ENCODE data around the gene TPRG1.
A peak's percentile ranks its signal among the peaks of the same experiment; 100 is the strongest.
"Not testable (repeated sequence)": the region's sequence is repeated elsewhere in the genome, so short reads cannot be mapped to it uniquely, and the experiment has no call there.

The TPRG1 gene

DNA sequence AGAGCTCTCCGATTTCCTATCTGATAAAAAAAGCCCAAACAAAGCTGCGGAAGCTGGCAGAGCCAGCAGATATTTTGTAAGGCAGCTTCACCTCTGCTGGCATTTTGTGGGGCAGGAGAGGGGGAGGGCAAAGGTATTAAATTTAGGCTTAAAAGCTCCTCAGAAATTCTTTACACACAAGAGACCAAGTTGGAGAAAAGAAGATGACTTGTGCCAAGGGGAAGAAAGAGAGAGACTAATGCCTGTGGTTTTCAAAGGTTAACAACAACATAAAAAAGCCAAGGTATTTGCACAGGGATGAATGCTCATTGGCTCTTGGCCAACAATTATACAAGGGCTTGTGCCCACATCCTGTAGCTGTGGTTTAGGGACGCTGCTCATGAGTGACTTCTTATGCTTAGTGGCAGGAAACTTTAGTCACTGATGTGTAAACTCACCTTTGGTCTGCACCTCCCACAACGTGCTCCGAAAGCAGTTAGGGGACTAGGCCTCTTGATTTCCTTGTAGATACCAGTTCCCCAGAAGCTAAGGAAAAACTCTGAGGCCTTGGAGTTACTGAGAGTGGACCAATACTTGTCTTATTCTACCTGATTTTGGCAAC is 152.9 kb downstream of the TPRG1 start:
- Mint-ChIP-seq H3K27me3 (ENCODE audit: low read depth, poor library complexity) (no peaks in the 10 kb centered on the region), H3K4me1 (peaks cover 23% of the 10 kb centered on the region), H3K27ac (no peak overlapping the region), H3K4me3 (no peak overlapping the region), H3K9me3 (no peaks in the 10 kb centered on the region), H3K36me3 (ENCODE audit: low read depth) (no peaks in the 10 kb centered on the region)
- TF ChIP-seq, protein P1, sequence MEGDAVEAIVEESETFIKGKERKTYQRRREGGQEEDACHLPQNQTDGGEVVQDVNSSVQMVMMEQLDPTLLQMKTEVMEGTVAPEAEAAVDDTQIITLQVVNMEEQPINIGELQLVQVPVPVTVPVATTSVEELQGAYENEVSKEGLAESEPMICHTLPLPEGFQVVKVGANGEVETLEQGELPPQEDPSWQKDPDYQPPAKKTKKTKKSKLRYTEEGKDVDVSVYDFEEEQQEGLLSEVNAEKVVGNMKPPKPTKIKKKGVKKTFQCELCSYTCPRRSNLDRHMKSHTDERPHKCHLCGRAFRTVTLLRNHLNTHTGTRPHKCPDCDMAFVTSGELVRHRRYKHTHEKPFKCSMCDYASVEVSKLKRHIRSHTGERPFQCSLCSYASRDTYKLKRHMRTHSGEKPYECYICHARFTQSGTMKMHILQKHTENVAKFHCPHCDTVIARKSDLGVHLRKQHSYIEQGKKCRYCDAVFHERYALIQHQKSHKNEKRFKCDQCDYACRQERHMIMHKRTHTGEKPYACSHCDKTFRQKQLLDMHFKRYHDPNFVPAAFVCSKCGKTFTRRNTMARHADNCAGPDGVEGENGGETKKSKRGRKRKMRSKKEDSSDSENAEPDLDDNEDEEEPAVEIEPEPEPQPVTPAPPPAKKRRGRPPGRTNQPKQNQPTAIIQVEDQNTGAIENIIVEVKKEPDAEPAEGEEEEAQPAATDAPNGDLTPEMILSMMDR (IDR thresholded peaks at IDR 0.05): no peak
- no peak for DNase-seq

- Mint-ChIP-seq H3K27me3 (ENCODE audit: low read depth, poor library complexity) (no peaks in the 10 kb centered on the region), H3K4me1 (peaks cover 23% of the 10 kb centered on the region), H3K4me3 (no peak overlapping the region), H3K27ac (peak overlapping the region; percentile 39), H3K36me3 (ENCODE audit: low read depth) (no peaks in the 10 kb centered on the region), H3K9me3 (no peaks in the 10 kb centered on the region)
- DNase-seq: no peak
- TF ChIP-seq, protein P1 (IDR thresholded peaks at IDR 0.05): no peak
Measured at GRCh38 chr3:189325454-189325853, 153.7 kb downstream of the TPRG1 start.

DNA sequence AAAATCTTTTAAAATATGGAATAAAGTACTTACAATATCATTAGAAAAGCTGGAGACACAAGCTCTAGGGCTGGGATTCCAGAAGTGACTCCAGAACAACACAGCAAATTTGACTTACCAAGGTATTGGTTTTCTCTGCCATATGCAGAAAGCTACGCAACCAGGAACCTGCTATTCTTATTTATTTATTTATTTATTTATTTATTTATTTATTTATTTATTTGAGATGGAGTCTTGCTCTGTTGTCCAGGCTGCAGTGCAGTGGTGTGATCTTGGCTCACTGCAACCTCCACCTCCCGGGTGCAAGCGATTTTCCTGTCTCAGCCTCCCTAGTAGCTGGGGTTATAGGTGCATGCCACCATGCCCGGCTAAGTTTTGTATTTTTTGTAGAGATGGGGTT is 157.9 kb downstream of the TPRG1 start:
- peaks cover 11% of the 10 kb centered on the region for H3K4me1 Mint-ChIP-seq
- not testable (repeated sequence) for H3K9me3 Mint-ChIP-seq

GRCh38 chr3:189330066-189330465 is 158.3 kb downstream of the TPRG1 start:
- no peak overlapping the region for H3K4me3 Mint-ChIP-seq
- H3K27ac Mint-ChIP-seq: no peak overlapping the region
- H3K9me3 Mint-ChIP-seq: no peaks in the 10 kb centered on the region
- no peaks in the 10 kb centered on the region for H3K36me3 Mint-ChIP-seq (ENCODE audit: low read depth)
- peaks cover 6% of the 10 kb centered on the region for H3K4me1 Mint-ChIP-seq
- TF ChIP-seq, protein P1 (IDR thresholded peaks at IDR 0.05): no peak
- no peaks in the 10 kb centered on the region for H3K27me3 Mint-ChIP-seq (ENCODE audit: low read depth, poor library complexity)
- no peak for DNase-seq

More for the DNA sequence above, 157.9 kb downstream of the TPRG1 start:
- not testable (repeated sequence) for H3K27me3 Mint-ChIP-seq (ENCODE audit: low read depth, poor library complexity); H3K27ac Mint-ChIP-seq; H3K36me3 Mint-ChIP-seq (ENCODE audit: low read depth); DNase-seq; H3K4me3 Mint-ChIP-seq

- no peak overlapping the region for H3K27ac Mint-ChIP-seq
- no peaks in the 10 kb centered on the region for H3K27me3 Mint-ChIP-seq (ENCODE audit: low read depth, poor library complexity)
- DNase-seq: no peak
- no peaks in the 10 kb centered on the region for H3K4me1 Mint-ChIP-seq
- H3K36me3 Mint-ChIP-seq (ENCODE audit: low read depth): no peaks in the 10 kb centered on the region
- no peaks in the 10 kb centered on the region for H3K9me3 Mint-ChIP-seq
- no peak overlapping the region for H3K4me3 Mint-ChIP-seq
- TF ChIP-seq, protein P1 (IDR thresholded peaks at IDR 0.05): no peak
Measured at GRCh38 chr3:189331002-189331418, 159.2 kb downstream of the TPRG1 start.

GRCh38 chr3:189334064-189334920 is 162.5 kb downstream of the TPRG1 start:
- no peak for DNase-seq
- TF ChIP-seq, protein P1 (IDR thresholded peaks at IDR 0.05): no peak
- no peak overlapping the region for H3K4me3 Mint-ChIP-seq
- peaks cover 7% of the 10 kb centered on the region for H3K36me3 Mint-ChIP-seq (ENCODE audit: low read depth)
- H3K27ac Mint-ChIP-seq: no peak overlapping the region
- H3K9me3 Mint-ChIP-seq: peaks cover 8% of the 10 kb centered on the region
- peaks cover 17% of the 10 kb centered on the region for H3K4me1 Mint-ChIP-seq
- H3K27me3 Mint-ChIP-seq (ENCODE audit: low read depth, poor library complexity): no peaks in the 10 kb centered on the region
